ENCODE results near the gene FRMD1. TPM values are rescaled to one million over a fixed set of nuclear protein-coding genes. Genes with fewer than 3 reads are reported as not detected.

The FRMD1 gene
- total and polyA plus RNA-seq, 2 experiments from 2014 or later, result 0.07 TPM; not detected in 1

DNA sequence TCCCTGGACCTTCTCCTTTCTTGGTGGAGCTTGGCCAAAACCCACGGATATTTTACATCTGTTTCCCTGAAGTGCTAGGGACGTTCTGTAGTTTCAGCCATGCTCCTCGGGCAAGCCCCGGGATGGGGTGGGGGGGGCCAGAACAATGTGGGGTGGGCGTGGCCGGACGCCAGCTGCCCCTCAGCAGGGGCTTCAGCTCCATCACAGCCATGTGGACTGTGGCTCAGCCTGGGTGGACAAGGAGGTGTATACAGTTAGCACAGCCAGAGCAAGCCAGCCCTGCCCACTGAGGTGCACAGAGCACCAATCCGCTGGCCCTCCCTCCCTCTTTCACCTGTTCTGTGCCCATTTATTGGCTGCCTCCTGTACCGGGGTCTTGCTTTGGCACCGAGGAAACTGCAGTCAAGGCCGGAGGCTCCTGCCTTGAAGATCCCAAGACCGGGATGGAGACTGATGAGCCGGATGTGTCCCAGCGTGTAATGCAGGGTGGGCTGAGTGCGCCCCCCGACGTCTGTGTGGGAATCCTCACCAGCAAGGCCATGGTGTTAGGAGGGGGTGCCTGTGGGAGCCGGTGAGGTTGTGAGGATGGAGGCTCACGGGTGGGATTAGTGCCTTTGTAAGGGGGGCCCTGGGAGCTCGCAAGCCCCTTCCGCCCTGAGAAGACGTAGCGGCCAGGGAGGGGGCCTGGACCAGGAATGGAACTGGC, 28.0 kb downstream of the FRMD1 start:
- H3K9me3 ChIP-seq (ENCODE audit: low read depth), result no peaks in the 10 kb centered on the region
- H3K4me3 ChIP-seq, result no peak overlapping the region
- H3K27ac ChIP-seq, result no peak overlapping the region
- no peaks in the 10 kb centered on the region for H3K79me2 ChIP-seq
- no peaks in the 10 kb centered on the region for H3K9me2 ChIP-seq (replicated peaks; ENCODE audit: insufficient read depth)
- H3K27me3 ChIP-seq, result no peaks in the 10 kb centered on the region
- TF ChIP-seq, protein P1, sequence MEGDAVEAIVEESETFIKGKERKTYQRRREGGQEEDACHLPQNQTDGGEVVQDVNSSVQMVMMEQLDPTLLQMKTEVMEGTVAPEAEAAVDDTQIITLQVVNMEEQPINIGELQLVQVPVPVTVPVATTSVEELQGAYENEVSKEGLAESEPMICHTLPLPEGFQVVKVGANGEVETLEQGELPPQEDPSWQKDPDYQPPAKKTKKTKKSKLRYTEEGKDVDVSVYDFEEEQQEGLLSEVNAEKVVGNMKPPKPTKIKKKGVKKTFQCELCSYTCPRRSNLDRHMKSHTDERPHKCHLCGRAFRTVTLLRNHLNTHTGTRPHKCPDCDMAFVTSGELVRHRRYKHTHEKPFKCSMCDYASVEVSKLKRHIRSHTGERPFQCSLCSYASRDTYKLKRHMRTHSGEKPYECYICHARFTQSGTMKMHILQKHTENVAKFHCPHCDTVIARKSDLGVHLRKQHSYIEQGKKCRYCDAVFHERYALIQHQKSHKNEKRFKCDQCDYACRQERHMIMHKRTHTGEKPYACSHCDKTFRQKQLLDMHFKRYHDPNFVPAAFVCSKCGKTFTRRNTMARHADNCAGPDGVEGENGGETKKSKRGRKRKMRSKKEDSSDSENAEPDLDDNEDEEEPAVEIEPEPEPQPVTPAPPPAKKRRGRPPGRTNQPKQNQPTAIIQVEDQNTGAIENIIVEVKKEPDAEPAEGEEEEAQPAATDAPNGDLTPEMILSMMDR (IDR thresholded peaks at IDR 0.05; ENCODE audit: poor library complexity), result no peak
- TF ChIP-seq EZH2phosphoT487 (IDR thresholded peaks at IDR 0.05; ENCODE audit: low read depth, severe bottlenecking, unreplicated experiment) (no peak), EZH2 (IDR thresholded peaks at IDR 0.05; ENCODE audit: borderline replicate concordance) (no peak)
- no peak overlapping the region for H2AFZ ChIP-seq
- H4K20me1 ChIP-seq (ENCODE audit: insufficient read depth, poor library complexity, severe bottlenecking), result no peaks in the 10 kb centered on the region
- no peak for DNase-seq (ENCODE audit: low spot score)
- WGBS (ENCODE audit: low lambda C conversion rate, missing lambda C conversion rate), result 84% methylated on average over 22 of the region's 23 CpGs
- no peak overlapping the region for H3K4me2 ChIP-seq
- H3K36me3 ChIP-seq (replicated peaks; ENCODE audit: insufficient read depth, low read depth), result no peaks in the 10 kb centered on the region
- H3K4me1 ChIP-seq (ENCODE audit: insufficient read depth), result no peaks in the 10 kb centered on the region

DNA sequence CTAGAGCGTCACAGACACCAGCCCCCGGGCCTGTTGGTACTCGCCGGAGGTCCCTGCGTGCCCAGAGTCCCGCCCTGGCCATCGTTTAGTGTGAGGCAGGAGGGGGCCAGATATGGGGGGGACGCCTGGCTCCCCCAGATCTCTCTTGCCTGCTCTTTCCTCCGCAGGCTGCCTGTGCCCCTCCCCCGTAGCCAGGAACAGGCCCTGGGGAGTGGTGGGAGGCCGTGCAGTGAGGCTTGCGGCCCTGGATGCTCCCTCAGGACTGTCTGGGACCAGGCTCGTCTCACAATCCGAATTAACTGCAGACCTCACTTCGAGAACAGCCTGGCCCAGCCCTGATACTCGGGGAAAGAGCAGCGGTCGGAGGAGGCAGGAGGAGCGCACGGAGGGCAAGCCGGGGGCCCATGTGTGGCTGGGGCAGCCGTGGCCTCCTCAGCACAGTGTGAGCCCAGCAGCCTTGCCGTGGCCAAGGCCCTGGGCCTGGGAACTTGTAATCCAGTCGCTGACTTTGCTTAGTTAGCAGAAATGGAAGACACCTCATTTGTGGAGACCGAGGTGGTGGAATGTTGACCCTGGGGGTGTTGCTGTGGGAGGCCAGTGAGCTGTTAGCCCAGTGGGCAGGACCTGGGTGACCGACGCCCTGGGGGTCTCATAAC, 28.7 kb downstream of the FRMD1 start:
- no peaks in the 10 kb centered on the region for H3K9me2 ChIP-seq (replicated peaks; ENCODE audit: insufficient read depth)
- H3K36me3 ChIP-seq (replicated peaks; ENCODE audit: insufficient read depth, low read depth), result no peaks in the 10 kb centered on the region
- H3K4me2 ChIP-seq, result no peak overlapping the region
- no peak for DNase-seq (ENCODE audit: low spot score)
- TF ChIP-seq EZH2 (IDR thresholded peaks at IDR 0.05; ENCODE audit: borderline replicate concordance) (no peak), EZH2phosphoT487 (IDR thresholded peaks at IDR 0.05; ENCODE audit: low read depth, severe bottlenecking, unreplicated experiment) (no peak)
- TF ChIP-seq, protein P1 (IDR thresholded peaks at IDR 0.05; ENCODE audit: poor library complexity), result no peak
- no peaks in the 10 kb centered on the region for H3K4me1 ChIP-seq (ENCODE audit: insufficient read depth)
- H3K9me3 ChIP-seq (ENCODE audit: low read depth), result no peaks in the 10 kb centered on the region
- H4K20me1 ChIP-seq (ENCODE audit: insufficient read depth, poor library complexity, severe bottlenecking), result no peaks in the 10 kb centered on the region
- no peaks in the 10 kb centered on the region for H3K79me2 ChIP-seq
- no peak overlapping the region for H2AFZ ChIP-seq
- no peaks in the 10 kb centered on the region for H3K27me3 ChIP-seq
- H3K4me3 ChIP-seq, result no peak overlapping the region
- no peak overlapping the region for H3K27ac ChIP-seq
- WGBS (ENCODE audit: low lambda C conversion rate, missing lambda C conversion rate), result 84% methylated on average over 27 of the region's 27 CpGs

DNA sequence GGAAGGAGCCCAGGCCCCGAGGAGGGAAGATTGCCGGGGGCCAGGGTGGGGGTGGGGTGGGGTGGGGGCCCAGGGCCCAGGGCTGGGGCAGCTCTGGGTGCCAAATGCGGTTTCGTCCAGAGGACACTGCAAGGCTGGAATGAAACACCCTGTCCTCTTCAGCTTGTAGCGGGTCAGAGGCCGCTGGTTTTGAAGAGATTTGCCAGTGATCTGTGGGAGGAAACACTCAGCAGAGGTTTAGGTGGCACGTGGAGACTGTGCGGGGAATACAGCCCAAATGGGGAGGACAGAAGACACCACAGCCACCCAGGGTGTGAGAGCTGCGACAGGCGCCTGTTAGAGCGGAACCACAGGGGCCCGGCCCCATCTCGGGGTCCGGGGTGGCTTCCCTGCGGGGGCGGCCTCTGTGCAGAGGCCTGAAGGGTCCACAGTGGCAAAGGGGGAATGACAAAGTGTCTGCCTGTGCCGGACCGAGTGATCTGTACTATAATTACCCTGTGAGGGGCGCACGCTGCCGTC, 29.2 kb downstream of the FRMD1 start:
- TF ChIP-seq, protein P1 (IDR thresholded peaks at IDR 0.05; ENCODE audit: poor library complexity), result no peak
- TF ChIP-seq EZH2 (IDR thresholded peaks at IDR 0.05; ENCODE audit: borderline replicate concordance), result no peak
- no peak for TF ChIP-seq EZH2phosphoT487 (IDR thresholded peaks at IDR 0.05; ENCODE audit: low read depth, severe bottlenecking, unreplicated experiment)
- Histone ChIP-seq H4K20me1 (ENCODE audit: insufficient read depth, poor library complexity, severe bottlenecking) (no peaks in the 10 kb centered on the region), H3K4me3 (no peak overlapping the region), H3K27me3 (no peaks in the 10 kb centered on the region), H3K9me2 (replicated peaks; ENCODE audit: insufficient read depth) (no peaks in the 10 kb centered on the region), H3K79me2 (no peaks in the 10 kb centered on the region), H2AFZ (no peak overlapping the region), H3K4me2 (no peak overlapping the region), H3K9me3 (ENCODE audit: low read depth) (no peaks in the 10 kb centered on the region), H3K27ac (no peak overlapping the region), H3K4me1 (ENCODE audit: insufficient read depth) (no peaks in the 10 kb centered on the region), H3K36me3 (replicated peaks; ENCODE audit: insufficient read depth, low read depth) (no peaks in the 10 kb centered on the region)
- DNase-seq (ENCODE audit: low spot score), result no peak
- 91% methylated on average over 17 of the region's 21 CpGs for WGBS (ENCODE audit: low lambda C conversion rate, missing lambda C conversion rate)

Data from hepatocyte (in vitro differentiated cells).